GM23338 (cell line): ENCODE results near the gene MYO1E. TPM values are rescaled to one million over a fixed set of nuclear protein-coding genes. Genes with fewer than 3 reads are reported as not detected.

Experiments
- ATAC-seq: fragments of 200-7000 bp; cut with Tn5 transposase; 3 replicates; pipeline ENCODE4 v1.9.1; 2020
- DNase-seq: peaks from one replicate; pipeline ENCODE4 v3.0.0-alpha.2; 2015; ENCODE audit warnings: low spot score
- H2AFZ ChIP-seq: fragments of 200-600 bp; sonication (generic); 2 replicates; pipeline ENCODE4 v1.8.0; 2016; ENCODE audit warnings: antibody characterized with exemption, mild to moderate bottlenecking, moderate library complexity
- H3F3A ChIP-seq: fragments of 200-600 bp; sonication (generic); replicated peaks from 2 replicates; pipeline ENCODE4 v1.8.0; 2017; ENCODE audit warnings: antibody characterized with exemption, mixed run types, low read depth
- H3K27ac ChIP-seq: fragments of 200-600 bp; sonication (generic); 2 replicates; pipeline ENCODE4 v1.6.1; 2016; ENCODE audit warnings: low read depth
- H3K27me3 ChIP-seq: fragments of 200-600 bp; sonication (generic); 2 replicates; pipeline ENCODE4 v1.8.0; 2016; ENCODE audit warnings: mild to moderate bottlenecking, mixed run types, moderate library complexity; ENCODE audit not compliant: insufficient read depth
- H3K36me3 ChIP-seq: fragments of 200-600 bp; sonication (generic); 2 replicates; pipeline ENCODE4 v1.8.0; 2016; ENCODE audit warnings: mild to moderate bottlenecking; ENCODE audit not compliant: insufficient read depth
- H3K4me1 ChIP-seq: fragments of 200-600 bp; sonication (generic); 2 replicates; pipeline ENCODE4 v1.8.0; 2016; ENCODE audit warnings: mild to moderate bottlenecking, moderate library complexity; ENCODE audit not compliant: insufficient read depth
- H3K4me2 ChIP-seq: fragments of 200-600 bp; sonication (generic); 2 replicates; pipeline ENCODE4 v1.7.1; 2017; ENCODE audit warnings: mixed run types
- H3K4me3 ChIP-seq: fragments of 200-600 bp; sonication (generic); 2 replicates; pipeline ENCODE4 v1.6.1; 2016; ENCODE audit warnings: mixed run types
- H3K79me2 ChIP-seq: fragments of 200-600 bp; sonication (generic); replicated peaks from 2 replicates; pipeline ENCODE4 v1.8.0; 2017; ENCODE audit warnings: mild to moderate bottlenecking; ENCODE audit not compliant: insufficient read depth
- H3K9me2 ChIP-seq: fragments of 200-600 bp; sonication (generic); 2 replicates; pipeline ENCODE4 v1.8.0; 2017; ENCODE audit not compliant: insufficient read depth
- H4K20me1 ChIP-seq: fragments of 200-600 bp; sonication (generic); replicated peaks from 2 replicates; pipeline ENCODE4 v1.8.0; 2017; ENCODE audit warnings: mild to moderate bottlenecking; ENCODE audit not compliant: insufficient read depth
- H3K27ac Mint-ChIP-seq: 2 replicates; pipeline ENCODE4 v1.8.0; 2020; ENCODE audit warnings: inconsistent platforms, mild to moderate bottlenecking, moderate library complexity, mixed read lengths
- H3K27me3 Mint-ChIP-seq: 3 replicates; pipeline ENCODE4 v1.8.0; 2022; ENCODE audit warnings: low read depth, mild to moderate bottlenecking, moderate library complexity, mixed read lengths, inconsistent platforms; ENCODE audit not compliant: insufficient read depth, poor library complexity
- H3K36me3 Mint-ChIP-seq: 3 replicates; pipeline ENCODE4 v1.8.0; 2021; ENCODE audit warnings: low read depth, mild to moderate bottlenecking, inconsistent platforms, moderate library complexity, mixed read lengths
- H3K4me1 Mint-ChIP-seq: 3 replicates; pipeline ENCODE4 v1.8.0; 2020; ENCODE audit warnings: mild to moderate bottlenecking, inconsistent platforms, mixed read lengths
- H3K4me3 Mint-ChIP-seq: 3 replicates; pipeline ENCODE4 v1.8.0; 2021; ENCODE audit warnings: moderate library complexity, mild to moderate bottlenecking, inconsistent platforms, mixed read lengths
- H3K9me3 Mint-ChIP-seq: 3 replicates; pipeline ENCODE4 v1.8.0; 2020; ENCODE audit warnings: moderate library complexity, mild to moderate bottlenecking, inconsistent platforms, mixed read lengths
- CREB1 ChIP-seq: fragments of 250-450 bp; sonication (Bioruptor Pico); IDR thresholded peaks from 2 replicates; pipeline ENCODE4 v1.5.0; 2020; ENCODE audit warnings: low read depth, mild to moderate bottlenecking, moderate library complexity
- ETS1 ChIP-seq: IDR thresholded peaks from 2 replicates; pipeline ENCODE4 v1.6.1; 2016; ENCODE audit warnings: antibody characterized with exemption
- EZH2 ChIP-seq: fragments of 200-600 bp; sonication (generic); IDR thresholded peaks from one replicate; pipeline ENCODE4 v1.8.0; 2017; ENCODE audit warnings: antibody characterized with exemption, mild to moderate bottlenecking, low read depth; ENCODE audit not compliant: unreplicated experiment
- EZH2phosphoT487 ChIP-seq: fragments of 200-600 bp; sonication (generic); IDR thresholded peaks from one replicate; pipeline ENCODE4 v1.8.1; 2018; ENCODE audit warnings: antibody characterized with exemption; ENCODE audit not compliant: unreplicated experiment
- JUNB ChIP-seq: IDR thresholded peaks from one replicate; pipeline ENCODE4 v1.6.1; 2016; ENCODE audit warnings: antibody characterized with exemption; ENCODE audit not compliant: unreplicated experiment
- NANOG ChIP-seq: IDR thresholded peaks from 2 replicates; pipeline ENCODE4 v1.6.1; 2016; ENCODE audit warnings: antibody characterized with exemption, borderline replicate concordance
- POLR2AphosphoS5 ChIP-seq: IDR thresholded peaks from 2 replicates; pipeline ENCODE4 v1.6.1; 2016; ENCODE audit warnings: antibody characterized with exemption, low read depth
- STAT1 ChIP-seq: IDR thresholded peaks from one replicate; pipeline ENCODE4 v1.6.1; 2016; ENCODE audit warnings: antibody characterized with exemption; ENCODE audit not compliant: unreplicated experiment
- ZNF114 ChIP-seq: fragments of 250-450 bp; sonication (Bioruptor Pico); IDR thresholded peaks from 2 replicates; pipeline ENCODE4 v1.5.0; 2020; ENCODE audit warnings: mild to moderate bottlenecking, moderate library complexity
- ZNF331 ChIP-seq: fragments of 250-450 bp; sonication (Bioruptor Pico); IDR thresholded peaks from 2 replicates; pipeline ENCODE4 v1.5.0; 2020; ENCODE audit warnings: low read depth, mild to moderate bottlenecking, moderate library complexity
- ZNF462 ChIP-seq: fragments of 250-450 bp; sonication (Bioruptor Pico); IDR thresholded peaks from 2 replicates; pipeline ENCODE4 v1.5.0; 2020; ENCODE audit warnings: mild to moderate bottlenecking, moderate library complexity
- polyA plus RNA-seq: library from polyadenylated mRNA; unstranded; fragments of >200 nt; fragmentation: Nextera tagmentation; extraction: Ambion mirVana; gene quantifications from 2 replicates; pipeline ENCODE4 v1.2.1, GENCODE V29; 2016
- total RNA-seq: library from RNA; depleted of rRNA; stranded (reverse); fragments of >200 nt; shearing (Covaris generic); gene quantifications from 2 replicates; pipeline ENCODE4 v1.2.3, GENCODE V29; 2014
- TF ChIP-seq, protein P1 (sequence below): IDR thresholded peaks from one replicate; pipeline ENCODE4 v1.6.1; 2018; ENCODE audit warnings: antibody characterized with exemption; ENCODE audit not compliant: unreplicated experiment
- TF ChIP-seq, protein P2 (sequence below), 2 experiments: fragments of 200-600 bp in 1 of 2; sonication (generic) in 1 of 2; conservative IDR thresholded peaks; 2 replicates each; pipeline versions ENCODE4 v1.5.1 to v1.6.1; 2016 to 2017; ENCODE audit warnings: antibody characterized with exemption in 2 of 2, low read depth in 2 of 2, mild to moderate bottlenecking in 2 of 2, moderate library complexity in 1 of 2

Gene MYO1E
- total and polyA plus RNA-seq, 2 experiments from 2014 or later, result 68.3 to 131 TPM

GRCh38 chr15:59306520-59307164 lies 66.0 kb downstream of the MYO1E start:
- Histone ChIP-seq H3K27ac (no peak overlapping the region), H3K4me3 (no peak overlapping the region), H3K4me2 (no peak overlapping the region), H4K20me1 (peaks cover 20% of the 10 kb centered on the region; the same call in 1 of the 2 replicates), H3K79me2 (peaks cover 64% of the 10 kb centered on the region), H2AFZ (no peak overlapping the region), H3K9me2 (no peaks in the 10 kb centered on the region), H3K36me3 (no peaks in the 10 kb centered on the region), H3F3A (no peaks in the 10 kb centered on the region), H3K27me3 (no peaks in the 10 kb centered on the region), H3K4me1 (peaks cover 9% of the 10 kb centered on the region)
- no peak overlapping the region for H3K27ac Mint-ChIP-seq
- H3K4me1 Mint-ChIP-seq, result peaks cover 12% of the 10 kb centered on the region; the same call in 2 of the 3 replicates
- H3K27me3 Mint-ChIP-seq, result no peaks in the 10 kb centered on the region
- H3K36me3 Mint-ChIP-seq, result no peaks in the 10 kb centered on the region
- no peaks in the 10 kb centered on the region for H3K9me3 Mint-ChIP-seq
- no peak for DNase-seq
- TF ChIP-seq CREB1 (CRISPR knock-in tag) (no peak), ZNF331 (CRISPR knock-in tag) (no peak), EZH2 (no peak), ZNF114 (CRISPR knock-in tag) (no peak), POLR2AphosphoS5 (no peak), ETS1 (no peak), NANOG (no peak), STAT1 (no peak), EZH2phosphoT487 (no peak), JUNB (no peak), ZNF462 (CRISPR knock-in tag) (no peak)
- TF ChIP-seq, protein P1, sequence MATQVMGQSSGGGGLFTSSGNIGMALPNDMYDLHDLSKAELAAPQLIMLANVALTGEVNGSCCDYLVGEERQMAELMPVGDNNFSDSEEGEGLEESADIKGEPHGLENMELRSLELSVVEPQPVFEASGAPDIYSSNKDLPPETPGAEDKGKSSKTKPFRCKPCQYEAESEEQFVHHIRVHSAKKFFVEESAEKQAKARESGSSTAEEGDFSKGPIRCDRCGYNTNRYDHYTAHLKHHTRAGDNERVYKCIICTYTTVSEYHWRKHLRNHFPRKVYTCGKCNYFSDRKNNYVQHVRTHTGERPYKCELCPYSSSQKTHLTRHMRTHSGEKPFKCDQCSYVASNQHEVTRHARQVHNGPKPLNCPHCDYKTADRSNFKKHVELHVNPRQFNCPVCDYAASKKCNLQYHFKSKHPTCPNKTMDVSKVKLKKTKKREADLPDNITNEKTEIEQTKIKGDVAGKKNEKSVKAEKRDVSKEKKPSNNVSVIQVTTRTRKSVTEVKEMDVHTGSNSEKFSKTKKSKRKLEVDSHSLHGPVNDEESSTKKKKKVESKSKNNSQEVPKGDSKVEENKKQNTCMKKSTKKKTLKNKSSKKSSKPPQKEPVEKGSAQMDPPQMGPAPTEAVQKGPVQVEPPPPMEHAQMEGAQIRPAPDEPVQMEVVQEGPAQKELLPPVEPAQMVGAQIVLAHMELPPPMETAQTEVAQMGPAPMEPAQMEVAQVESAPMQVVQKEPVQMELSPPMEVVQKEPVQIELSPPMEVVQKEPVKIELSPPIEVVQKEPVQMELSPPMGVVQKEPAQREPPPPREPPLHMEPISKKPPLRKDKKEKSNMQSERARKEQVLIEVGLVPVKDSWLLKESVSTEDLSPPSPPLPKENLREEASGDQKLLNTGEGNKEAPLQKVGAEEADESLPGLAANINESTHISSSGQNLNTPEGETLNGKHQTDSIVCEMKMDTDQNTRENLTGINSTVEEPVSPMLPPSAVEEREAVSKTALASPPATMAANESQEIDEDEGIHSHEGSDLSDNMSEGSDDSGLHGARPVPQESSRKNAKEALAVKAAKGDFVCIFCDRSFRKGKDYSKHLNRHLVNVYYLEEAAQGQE, result no peak
- TF ChIP-seq, protein P2, sequence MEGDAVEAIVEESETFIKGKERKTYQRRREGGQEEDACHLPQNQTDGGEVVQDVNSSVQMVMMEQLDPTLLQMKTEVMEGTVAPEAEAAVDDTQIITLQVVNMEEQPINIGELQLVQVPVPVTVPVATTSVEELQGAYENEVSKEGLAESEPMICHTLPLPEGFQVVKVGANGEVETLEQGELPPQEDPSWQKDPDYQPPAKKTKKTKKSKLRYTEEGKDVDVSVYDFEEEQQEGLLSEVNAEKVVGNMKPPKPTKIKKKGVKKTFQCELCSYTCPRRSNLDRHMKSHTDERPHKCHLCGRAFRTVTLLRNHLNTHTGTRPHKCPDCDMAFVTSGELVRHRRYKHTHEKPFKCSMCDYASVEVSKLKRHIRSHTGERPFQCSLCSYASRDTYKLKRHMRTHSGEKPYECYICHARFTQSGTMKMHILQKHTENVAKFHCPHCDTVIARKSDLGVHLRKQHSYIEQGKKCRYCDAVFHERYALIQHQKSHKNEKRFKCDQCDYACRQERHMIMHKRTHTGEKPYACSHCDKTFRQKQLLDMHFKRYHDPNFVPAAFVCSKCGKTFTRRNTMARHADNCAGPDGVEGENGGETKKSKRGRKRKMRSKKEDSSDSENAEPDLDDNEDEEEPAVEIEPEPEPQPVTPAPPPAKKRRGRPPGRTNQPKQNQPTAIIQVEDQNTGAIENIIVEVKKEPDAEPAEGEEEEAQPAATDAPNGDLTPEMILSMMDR (conservative IDR thresholded peaks at IDR 0.05; ENCODE audit: low read depth in 2 of 2), result no peak
- H3K4me3 Mint-ChIP-seq, result no peak overlapping the region
- ATAC-seq, result no peak
